ENCODE results near the gene CAVIN2. TPM values are rescaled to one million over a fixed set of nuclear protein-coding genes. Genes with fewer than 3 reads are reported as not detected.
A peak's percentile ranks its signal among the peaks of the same experiment; 100 is the strongest.

CAVIN2 gene
- total and polyA plus RNA-seq, 9 of the 15 experiments (the other 6 are each of a cell fraction or from before 2014, with no cell fraction given): 20.6 to 92.4 (median 69.0) TPM

GRCh38 chr2:191836853-191837769 is 9.8 kb downstream of the CAVIN2 start (continued):
- peak; percentile 54; the same call in 1 of the 2 replicates for TF ChIP-seq SMAD4 (CRISPR knock-in tag; conservative IDR thresholded peaks at IDR 0.05)
- TF ChIP-seq NCOR1 (IDR thresholded peaks at IDR 0.05): peak; percentile 92
- 0 out of 2 replicates have a peak, but pooled peaks have one; percentile 3 for TF ChIP-seq BHLHE40 (IDR thresholded peaks at IDR 0.05; ENCODE audit: low read length)
- TF ChIP-seq DEAF1 (CRISPR knock-in tag; IDR thresholded peaks at IDR 0.05): 0 out of 2 replicates have a peak, but pooled peaks have one; percentile 10
- peak; percentile 81 for TF ChIP-seq PML (IDR thresholded peaks at IDR 0.05; ENCODE audit: low read length)
- 0 out of 2 replicates have a peak, but pooled peaks have one; percentile 26 for TF ChIP-seq ZBTB17 (CRISPR knock-in tag; IDR thresholded peaks at IDR 0.05)
- peak in 1 of 2 experiments; percentile 60; a peak in 1 of 3 replicates for TF ChIP-seq CBX3 (IDR thresholded peaks at IDR 0.05; ENCODE audit: borderline replicate concordance in 1 of 2, low read length in 2 of 2)
- peak; percentile 91 for TF ChIP-seq GATAD2B (IDR thresholded peaks at IDR 0.05; ENCODE audit: borderline replicate concordance)
- TF ChIP-seq JUND (IDR thresholded peaks at IDR 0.05; ENCODE audit: borderline replicate concordance, low read depth, low read length): peak; percentile 34; the same call in 1 of the 2 replicates
- peak; percentile 66; the same call in 1 of the 3 replicates for TF ChIP-seq JUND (tag; IDR thresholded peaks at IDR 0.05; ENCODE audit: borderline replicate concordance, low read depth, low read length)
- TF ChIP-seq LEF1 (IDR thresholded peaks at IDR 0.05): peak; percentile 69
- TF ChIP-seq GTF2E2 (tag; IDR thresholded peaks at IDR 0.05): peak; percentile 79; the same call in 1 of the 2 replicates
- 0 out of 2 replicates have a peak, but pooled peaks have one; percentile 18 for TF ChIP-seq ZNF311 (CRISPR knock-in tag; IDR thresholded peaks at IDR 0.05)
- TF ChIP-seq KLF10 (CRISPR knock-in tag; IDR thresholded peaks at IDR 0.05): 0 out of 2 replicates have a peak, but pooled peaks have one; percentile 12
- peak; percentile 48; the same call in 1 of the 2 replicates for TF ChIP-seq FOSL1 (tag; conservative IDR thresholded peaks at IDR 0.05)
- TF ChIP-seq EP300 (IDR thresholded peaks at IDR 0.05; ENCODE audit: low read length): peak; percentile 98
- TF ChIP-seq MED1 (CRISPR knock-in tag; IDR thresholded peaks at IDR 0.05; ENCODE audit: borderline replicate concordance): no peak
- 0 out of 2 replicates have a peak, but pooled peaks have one; percentile 28 for TF ChIP-seq GABPA (tag; conservative IDR thresholded peaks at IDR 0.05; ENCODE audit: low read depth)
- no peak for TF ChIP-seq IFI16 (CRISPR knock-in tag; IDR thresholded peaks at IDR 0.05)
- peak; percentile 42; the same call in 1 of the 2 replicates for TF ChIP-seq PHF21A (IDR thresholded peaks at IDR 0.05; ENCODE audit: borderline replicate concordance, low read depth)
- TF ChIP-seq, protein P1, sequence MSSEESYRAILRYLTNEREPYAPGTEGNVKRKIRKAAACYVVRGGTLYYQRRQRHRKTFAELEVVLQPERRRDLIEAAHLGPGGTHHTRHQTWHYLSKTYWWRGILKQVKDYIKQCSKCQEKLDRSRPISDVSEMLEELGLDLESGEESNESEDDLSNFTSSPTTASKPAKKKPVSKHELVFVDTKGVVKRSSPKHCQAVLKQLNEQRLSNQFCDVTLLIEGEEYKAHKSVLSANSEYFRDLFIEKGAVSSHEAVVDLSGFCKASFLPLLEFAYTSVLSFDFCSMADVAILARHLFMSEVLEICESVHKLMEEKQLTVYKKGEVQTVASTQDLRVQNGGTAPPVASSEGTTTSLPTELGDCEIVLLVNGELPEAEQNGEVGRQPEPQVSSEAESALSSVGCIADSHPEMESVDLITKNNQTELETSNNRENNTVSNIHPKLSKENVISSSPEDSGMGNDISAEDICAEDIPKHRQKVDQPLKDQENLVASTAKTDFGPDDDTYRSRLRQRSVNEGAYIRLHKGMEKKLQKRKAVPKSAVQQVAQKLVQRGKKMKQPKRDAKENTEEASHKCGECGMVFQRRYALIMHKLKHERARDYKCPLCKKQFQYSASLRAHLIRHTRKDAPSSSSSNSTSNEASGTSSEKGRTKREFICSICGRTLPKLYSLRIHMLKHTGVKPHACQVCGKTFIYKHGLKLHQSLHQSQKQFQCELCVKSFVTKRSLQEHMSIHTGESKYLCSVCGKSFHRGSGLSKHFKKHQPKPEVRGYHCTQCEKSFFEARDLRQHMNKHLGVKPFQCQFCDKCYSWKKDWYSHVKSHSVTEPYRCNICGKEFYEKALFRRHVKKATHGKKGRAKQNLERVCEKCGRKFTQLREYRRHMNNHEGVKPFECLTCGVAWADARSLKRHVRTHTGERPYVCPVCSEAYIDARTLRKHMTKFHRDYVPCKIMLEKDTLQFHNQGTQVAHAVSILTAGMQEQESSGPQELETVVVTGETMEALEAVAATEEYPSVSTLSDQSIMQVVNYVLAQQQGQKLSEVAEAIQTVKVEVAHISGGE (CRISPR knock-in tag; IDR thresholded peaks at IDR 0.05): peak in 1 of 3 experiments; percentile 77; a peak in 2 of 6 replicates
- TF ChIP-seq SMARCE1 (IDR thresholded peaks at IDR 0.05): peak; percentile 77
- peak; percentile 91 for TF ChIP-seq CBFA2T2 (conservative IDR thresholded peaks at IDR 0.05)
- no peak for TF ChIP-seq TARDBP (IDR thresholded peaks at IDR 0.05)
- TF ChIP-seq PHB (CRISPR knock-in tag; IDR thresholded peaks at IDR 0.05): no peak

All from K562 (cell line).